ENCODE results near the gene GPR142. TPM values are rescaled to one million over a fixed set of nuclear protein-coding genes. Genes with fewer than 3 reads are reported as not detected.
A peak's percentile ranks its signal among the peaks of the same experiment; 100 is the strongest.

GPR142 gene
- total RNA-seq, 1 donor from 2014 or later = 0.18 TPM

- peaks cover 14% of the 10 kb centered on the region for H3K27me3 Mint-ChIP-seq (ENCODE audit: unreplicated experiment)
- peaks cover 29% of the 10 kb centered on the region for H3K4me1 Mint-ChIP-seq (ENCODE audit: unreplicated experiment)
- DNase-seq (ENCODE audit: low spot score) = no peak
- no peaks in the 10 kb centered on the region for H3K9me3 Mint-ChIP-seq (ENCODE audit: unreplicated experiment)
- H3K4me3 Mint-ChIP-seq (ENCODE audit: unreplicated experiment) = no peak overlapping the region
- peaks cover 11% of the 10 kb centered on the region for H3K36me3 Mint-ChIP-seq (ENCODE audit: low read depth, unreplicated experiment)
- H3K27ac Mint-ChIP-seq (ENCODE audit: unreplicated experiment) = no peak overlapping the region
- TF ChIP-seq, protein P1, sequence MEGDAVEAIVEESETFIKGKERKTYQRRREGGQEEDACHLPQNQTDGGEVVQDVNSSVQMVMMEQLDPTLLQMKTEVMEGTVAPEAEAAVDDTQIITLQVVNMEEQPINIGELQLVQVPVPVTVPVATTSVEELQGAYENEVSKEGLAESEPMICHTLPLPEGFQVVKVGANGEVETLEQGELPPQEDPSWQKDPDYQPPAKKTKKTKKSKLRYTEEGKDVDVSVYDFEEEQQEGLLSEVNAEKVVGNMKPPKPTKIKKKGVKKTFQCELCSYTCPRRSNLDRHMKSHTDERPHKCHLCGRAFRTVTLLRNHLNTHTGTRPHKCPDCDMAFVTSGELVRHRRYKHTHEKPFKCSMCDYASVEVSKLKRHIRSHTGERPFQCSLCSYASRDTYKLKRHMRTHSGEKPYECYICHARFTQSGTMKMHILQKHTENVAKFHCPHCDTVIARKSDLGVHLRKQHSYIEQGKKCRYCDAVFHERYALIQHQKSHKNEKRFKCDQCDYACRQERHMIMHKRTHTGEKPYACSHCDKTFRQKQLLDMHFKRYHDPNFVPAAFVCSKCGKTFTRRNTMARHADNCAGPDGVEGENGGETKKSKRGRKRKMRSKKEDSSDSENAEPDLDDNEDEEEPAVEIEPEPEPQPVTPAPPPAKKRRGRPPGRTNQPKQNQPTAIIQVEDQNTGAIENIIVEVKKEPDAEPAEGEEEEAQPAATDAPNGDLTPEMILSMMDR (IDR thresholded peaks at IDR 0.05; ENCODE audit: unreplicated experiment) = no peak
Measured at GRCh38 chr17:74344658-74345057, 22.6 kb upstream of the GPR142 start.

- H3K27ac Mint-ChIP-seq (ENCODE audit: unreplicated experiment) = peak overlapping the region; percentile 36
- H3K4me1 Mint-ChIP-seq (ENCODE audit: unreplicated experiment) = peaks cover 26% of the 10 kb centered on the region
- no peaks in the 10 kb centered on the region for H3K9me3 Mint-ChIP-seq (ENCODE audit: unreplicated experiment)
- peaks cover 17% of the 10 kb centered on the region for H3K27me3 Mint-ChIP-seq (ENCODE audit: unreplicated experiment)
- DNase-seq (ENCODE audit: low spot score) = no peak
- H3K36me3 Mint-ChIP-seq (ENCODE audit: low read depth, unreplicated experiment) = peaks cover 7% of the 10 kb centered on the region
- TF ChIP-seq, protein P1 (IDR thresholded peaks at IDR 0.05; ENCODE audit: unreplicated experiment) = no peak
- peak overlapping the region; percentile 37 for H3K4me3 Mint-ChIP-seq (ENCODE audit: unreplicated experiment)
Measured at GRCh38 chr17:74345433-74346241, 21.7 kb upstream of the GPR142 start.

DNA sequence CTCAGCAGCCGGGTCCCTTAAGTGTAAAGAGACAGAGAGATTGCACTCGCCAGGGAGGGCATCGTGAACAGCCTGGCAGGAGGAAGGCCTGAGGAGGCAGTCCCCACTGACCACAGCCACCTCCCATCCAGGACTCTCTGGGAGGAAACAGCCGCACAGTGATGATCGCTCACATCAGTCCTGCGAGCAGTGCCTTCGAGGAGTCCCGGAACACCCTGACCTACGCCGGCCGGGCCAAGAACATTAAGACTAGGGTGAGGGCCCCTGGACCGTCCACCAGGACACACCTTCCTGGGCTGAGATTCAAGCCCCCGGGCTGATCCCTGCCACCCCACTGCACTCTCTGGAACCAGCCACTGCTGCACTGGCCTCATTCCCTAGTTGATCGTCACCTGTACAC is 19.7 kb upstream of the GPR142 start:
- H3K36me3 Mint-ChIP-seq (ENCODE audit: low read depth, unreplicated experiment) = peaks cover 10% of the 10 kb centered on the region
- TF ChIP-seq, protein P1 (IDR thresholded peaks at IDR 0.05; ENCODE audit: unreplicated experiment) = no peak
- no peak overlapping the region for H3K4me3 Mint-ChIP-seq (ENCODE audit: unreplicated experiment)
- peaks cover 26% of the 10 kb centered on the region for H3K4me1 Mint-ChIP-seq (ENCODE audit: unreplicated experiment)
- no peak for DNase-seq (ENCODE audit: low spot score)
- peaks cover 22% of the 10 kb centered on the region for H3K27me3 Mint-ChIP-seq (ENCODE audit: unreplicated experiment)
- H3K27ac Mint-ChIP-seq (ENCODE audit: unreplicated experiment) = no peak overlapping the region
- no peaks in the 10 kb centered on the region for H3K9me3 Mint-ChIP-seq (ENCODE audit: unreplicated experiment)

GRCh38 chr17:74349120-74349519 is 18.2 kb upstream of the GPR142 start:
- H3K4me3 Mint-ChIP-seq (ENCODE audit: unreplicated experiment) = no peak overlapping the region
- no peak for DNase-seq (ENCODE audit: low spot score)

DNA sequence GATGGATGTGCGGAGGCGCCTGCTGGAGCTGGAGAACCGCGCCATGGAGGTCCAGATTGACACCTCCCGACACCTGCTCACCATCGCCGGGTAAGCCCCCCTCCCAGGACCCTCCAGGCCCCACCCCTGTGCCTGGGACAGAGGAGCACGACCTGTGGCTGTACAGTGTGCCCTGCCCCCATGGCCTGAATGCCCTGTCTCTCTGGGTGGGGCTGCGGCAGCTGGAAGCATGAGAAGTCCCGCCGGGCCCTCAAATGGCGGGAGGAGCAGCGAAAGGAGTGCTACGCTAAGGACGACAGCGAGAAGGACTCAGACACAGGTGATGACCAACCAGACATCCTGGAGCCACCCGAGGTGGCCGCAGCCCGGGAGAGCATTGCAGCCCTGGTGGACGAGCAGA is 16.8 kb upstream of the GPR142 start:
- Mint-ChIP-seq H3K9me3 (ENCODE audit: unreplicated experiment) (no peaks in the 10 kb centered on the region), H3K27ac (ENCODE audit: unreplicated experiment) (no peak overlapping the region), H3K4me3 (ENCODE audit: unreplicated experiment) (no peak overlapping the region), H3K27me3 (ENCODE audit: unreplicated experiment) (peaks cover 30% of the 10 kb centered on the region), H3K36me3 (ENCODE audit: low read depth, unreplicated experiment) (peaks cover 20% of the 10 kb centered on the region), H3K4me1 (ENCODE audit: unreplicated experiment) (peaks cover 11% of the 10 kb centered on the region)
- DNase-seq (ENCODE audit: low spot score) = no peak
- TF ChIP-seq, protein P1 (IDR thresholded peaks at IDR 0.05; ENCODE audit: unreplicated experiment) = no peak

More at GRCh38 chr17:74349120-74349519, 18.2 kb upstream of the GPR142 start:
- TF ChIP-seq, protein P1 (IDR thresholded peaks at IDR 0.05; ENCODE audit: unreplicated experiment) = no peak
- Mint-ChIP-seq H3K36me3 (ENCODE audit: low read depth, unreplicated experiment) (peaks cover 21% of the 10 kb centered on the region), H3K27ac (ENCODE audit: unreplicated experiment) (no peak overlapping the region), H3K27me3 (ENCODE audit: unreplicated experiment) (peaks cover 31% of the 10 kb centered on the region), H3K4me1 (ENCODE audit: unreplicated experiment) (peaks cover 18% of the 10 kb centered on the region), H3K9me3 (ENCODE audit: unreplicated experiment) (no peaks in the 10 kb centered on the region)

All from endothelial cell (in vitro differentiated cells).